HEK293T (cell line): Measurements from ENCODE around the gene MRC1.

Source experiments
- ARNT ChIP-seq: fragments of 450-650 bp; IDR thresholded peaks from 2 replicates; pipeline ENCODE4 v1.6.1; 2017; ENCODE audit warnings: mild to moderate bottlenecking
- BHLHE40 ChIP-seq: fragments of 450-650 bp; IDR thresholded peaks from 2 replicates; pipeline ENCODE4 v1.6.1; 2016; ENCODE audit warnings: mild to moderate bottlenecking, moderate library complexity, borderline replicate concordance
- FOXA1 ChIP-seq: fragments of 450-650 bp; IDR thresholded peaks from 2 replicates; pipeline ENCODE4 v1.6.1; 2016; ENCODE audit warnings: mild to moderate bottlenecking
- FOXK2 ChIP-seq: fragments of 450-650 bp; IDR thresholded peaks from 2 replicates; pipeline ENCODE4 v1.6.1; 2016; ENCODE audit warnings: mild to moderate bottlenecking
- FOXM1 ChIP-seq: fragments of 450-650 bp; IDR thresholded peaks from 2 replicates; pipeline ENCODE4 v1.6.1; 2017; ENCODE audit warnings: mild to moderate bottlenecking, borderline replicate concordance
- HDGF ChIP-seq: fragments of 450-650 bp; IDR thresholded peaks from 2 replicates; pipeline ENCODE4 v1.6.1; 2017; ENCODE audit warnings: antibody characterized with exemption, borderline replicate concordance
- LEF1 ChIP-seq: fragments of 450-650 bp; IDR thresholded peaks from 2 replicates; pipeline ENCODE4 v1.6.1; 2017; ENCODE audit warnings: mild to moderate bottlenecking, borderline replicate concordance
- NFRKB ChIP-seq: fragments of 450-650 bp; IDR thresholded peaks from 2 replicates; pipeline ENCODE4 v1.6.1; 2016; ENCODE audit warnings: mild to moderate bottlenecking, moderate library complexity
- SP1 ChIP-seq: fragments of 450-650 bp; IDR thresholded peaks from 2 replicates; pipeline ENCODE4 v1.6.1; 2017
- SUZ12 ChIP-seq: fragments of 450-650 bp; IDR thresholded peaks from 2 replicates; pipeline ENCODE4 v1.6.1; 2016; ENCODE audit warnings: mild to moderate bottlenecking
- TARDBP ChIP-seq: fragments of 450-650 bp; IDR thresholded peaks from 2 replicates; pipeline ENCODE4 v1.6.1; 2016

DNA sequence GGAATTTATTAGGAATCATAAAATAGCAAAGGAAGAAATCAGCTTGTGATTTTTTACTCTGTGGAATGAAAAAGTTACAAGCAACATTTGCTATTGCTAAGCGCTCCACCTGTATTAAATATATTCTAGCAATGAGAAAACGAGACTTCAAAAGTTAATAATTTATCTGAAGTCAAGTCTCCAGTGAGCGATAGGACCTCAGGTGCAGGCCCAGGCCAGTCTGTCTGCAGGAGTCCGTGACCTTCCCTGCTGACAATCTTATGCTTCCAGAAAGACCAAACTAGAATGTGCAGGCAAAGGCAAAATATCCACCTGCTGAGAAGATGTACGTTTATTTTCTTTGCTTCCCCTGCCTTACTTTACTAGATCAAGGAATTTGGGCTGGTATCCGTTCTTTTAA, 22.7 kb downstream of the MRC1 start:
- TF ChIP-seq BHLHE40 (no peak), FOXK2 (no peak), FOXA1 (no peak), SP1 (no peak), TARDBP (no peak), FOXM1 (no peak), SUZ12 (no peak), HDGF (no peak), ARNT (no peak), NFRKB (no peak), LEF1 (no peak)
